HEK293 (cell line): ENCODE data around the gene UCKL1.

Source experiments
- ATF2 ChIP-seq: fragments of 450-650 bp; formaldehyde crosslinking; IDR thresholded peaks from 2 replicates; pipeline ENCODE4 v1.5.1; 2016; ENCODE audit warnings: missing biosample characterization, missing genetic modification characterization, low read depth
- GLIS1 ChIP-seq: fragments of 450-650 bp; formaldehyde crosslinking; IDR thresholded peaks from 2 replicates; pipeline ENCODE4 v1.5.1; 2016; ENCODE audit warnings: missing biosample characterization, missing genetic modification characterization
- KLF10 ChIP-seq: fragments of 450-650 bp; IDR thresholded peaks from 2 replicates; pipeline ENCODE4 v1.5.1; 2018; ENCODE audit warnings: missing biosample characterization, mild to moderate bottlenecking, missing genetic modification characterization
- KLF8 ChIP-seq: fragments of 450-650 bp; formaldehyde crosslinking; IDR thresholded peaks from 2 replicates; pipeline ENCODE4 v1.5.1; 2016; ENCODE audit warnings: missing biosample characterization, missing genetic modification characterization
- OSR2 ChIP-seq: fragments of 450-650 bp; formaldehyde crosslinking; IDR thresholded peaks from 2 replicates; pipeline ENCODE4 v1.5.1; 2016; ENCODE audit warnings: missing biosample characterization, missing genetic modification characterization
- PRDM4 ChIP-seq: fragments of 450-650 bp; formaldehyde crosslinking; IDR thresholded peaks from 2 replicates; pipeline ENCODE4 v1.5.1; 2017; ENCODE audit warnings: missing biosample characterization, missing genetic modification characterization
- SETDB1 ChIP-seq: IDR thresholded peaks from one replicate; pipeline ENCODE4 v1.6.1; 2017; ENCODE audit warnings: mild to moderate bottlenecking, low read length, moderate library complexity, mixed read lengths; ENCODE audit not compliant: insufficient read length
- TCF7L2 ChIP-seq: IDR thresholded peaks from 2 replicates; pipeline ENCODE4 v1.6.1; 2011; ENCODE audit warnings: low read depth, mild to moderate bottlenecking, inconsistent platforms, low read length, moderate library complexity, borderline replicate concordance
- ZBTB21 ChIP-seq: fragments of 450-650 bp; formaldehyde crosslinking; IDR thresholded peaks from 2 replicates; pipeline ENCODE4 v1.5.1; 2017; ENCODE audit warnings: missing biosample characterization, missing genetic modification characterization
- ZBTB48 ChIP-seq: fragments of 450-650 bp; formaldehyde crosslinking; IDR thresholded peaks from 2 replicates; pipeline ENCODE4 v1.5.1; 2016; ENCODE audit warnings: missing biosample characterization, missing genetic modification characterization
- ZNF175 ChIP-seq: fragments of 450-650 bp; formaldehyde crosslinking; IDR thresholded peaks from 2 replicates; pipeline ENCODE4 v1.5.1; 2016; ENCODE audit warnings: missing biosample characterization, missing genetic modification characterization
- ZNF19 ChIP-seq: fragments of 450-650 bp; formaldehyde crosslinking; IDR thresholded peaks from 2 replicates; pipeline ENCODE4; 2016; ENCODE audit warnings: missing biosample characterization, missing genetic modification characterization, low read depth
- ZNF248 ChIP-seq: fragments of 450-650 bp; formaldehyde crosslinking; IDR thresholded peaks from 2 replicates; pipeline ENCODE4 v1.5.1; 2017; ENCODE audit warnings: missing biosample characterization, missing genetic modification characterization
- ZNF292 ChIP-seq: fragments of 450-650 bp; formaldehyde crosslinking; IDR thresholded peaks from 2 replicates; pipeline ENCODE4 v1.5.1; 2016; ENCODE audit warnings: low read depth, missing biosample characterization, missing genetic modification characterization, borderline replicate concordance
- ZNF311 ChIP-seq: fragments of 450-650 bp; formaldehyde crosslinking; IDR thresholded peaks from 2 replicates; pipeline ENCODE4 v1.5.1; 2017; ENCODE audit warnings: missing biosample characterization, missing genetic modification characterization, borderline replicate concordance
- ZNF341 ChIP-seq: fragments of 450-650 bp; formaldehyde crosslinking; IDR thresholded peaks from 2 replicates; pipeline ENCODE4; 2016; ENCODE audit warnings: low read depth, missing biosample characterization, missing genetic modification characterization
- ZNF398 ChIP-seq: fragments of 450-650 bp; formaldehyde crosslinking; IDR thresholded peaks from 2 replicates; pipeline ENCODE4 v1.5.1; 2017; ENCODE audit warnings: missing biosample characterization, missing genetic modification characterization
- ZNF558 ChIP-seq: fragments of 450-650 bp; formaldehyde crosslinking; IDR thresholded peaks from 2 replicates; pipeline ENCODE4 v1.5.1; 2016; ENCODE audit warnings: missing biosample characterization, missing genetic modification characterization
- ZNF600 ChIP-seq: fragments of 450-650 bp; formaldehyde crosslinking; IDR thresholded peaks from 2 replicates; pipeline ENCODE4 v1.5.1; 2016; ENCODE audit warnings: missing biosample characterization, missing genetic modification characterization
- ZNF621 ChIP-seq: fragments of 450-650 bp; formaldehyde crosslinking; IDR thresholded peaks from 2 replicates; pipeline ENCODE4 v1.5.1; 2017; ENCODE audit warnings: missing biosample characterization, missing genetic modification characterization
- ZNF785 ChIP-seq: fragments of 450-650 bp; formaldehyde crosslinking; IDR thresholded peaks from 2 replicates; pipeline ENCODE4 v1.5.1; 2016; ENCODE audit warnings: missing biosample characterization, missing genetic modification characterization
- ZNF792 ChIP-seq: fragments of 450-650 bp; formaldehyde crosslinking; IDR thresholded peaks from 2 replicates; pipeline ENCODE4 v1.5.1; 2016; ENCODE audit warnings: missing biosample characterization, missing genetic modification characterization
- ZSCAN4 ChIP-seq: fragments of 450-650 bp; formaldehyde crosslinking; IDR thresholded peaks from 2 replicates; pipeline ENCODE4 v1.5.1; 2017; ENCODE audit warnings: missing biosample characterization, missing genetic modification characterization
- TF ChIP-seq, protein P1 (sequence below): fragments of 450-650 bp; formaldehyde crosslinking; IDR thresholded peaks from 2 replicates; pipeline ENCODE4 v1.5.1; 2016; ENCODE audit warnings: missing biosample characterization, missing genetic modification characterization
- TF ChIP-seq, protein P2 (sequence below): sonication (generic); formaldehyde crosslinking; IDR thresholded peaks from 2 replicates; pipeline ENCODE4 v1.8.1; 2022; ENCODE audit warnings: mild to moderate bottlenecking, moderate library complexity, missing genetic modification reagents
- TF ChIP-seq, protein P3 (sequence below): fragments of 450-650 bp; formaldehyde crosslinking; IDR thresholded peaks from 2 replicates; pipeline ENCODE4 v1.5.1; 2016; ENCODE audit warnings: missing biosample characterization, missing genetic modification characterization
- TF ChIP-seq, protein P4 (sequence below): fragments of 450-650 bp; formaldehyde crosslinking; IDR thresholded peaks from 2 replicates; pipeline ENCODE4 v1.5.1; 2016; ENCODE audit warnings: missing biosample characterization, missing genetic modification characterization

UCKL1 gene

DNA sequence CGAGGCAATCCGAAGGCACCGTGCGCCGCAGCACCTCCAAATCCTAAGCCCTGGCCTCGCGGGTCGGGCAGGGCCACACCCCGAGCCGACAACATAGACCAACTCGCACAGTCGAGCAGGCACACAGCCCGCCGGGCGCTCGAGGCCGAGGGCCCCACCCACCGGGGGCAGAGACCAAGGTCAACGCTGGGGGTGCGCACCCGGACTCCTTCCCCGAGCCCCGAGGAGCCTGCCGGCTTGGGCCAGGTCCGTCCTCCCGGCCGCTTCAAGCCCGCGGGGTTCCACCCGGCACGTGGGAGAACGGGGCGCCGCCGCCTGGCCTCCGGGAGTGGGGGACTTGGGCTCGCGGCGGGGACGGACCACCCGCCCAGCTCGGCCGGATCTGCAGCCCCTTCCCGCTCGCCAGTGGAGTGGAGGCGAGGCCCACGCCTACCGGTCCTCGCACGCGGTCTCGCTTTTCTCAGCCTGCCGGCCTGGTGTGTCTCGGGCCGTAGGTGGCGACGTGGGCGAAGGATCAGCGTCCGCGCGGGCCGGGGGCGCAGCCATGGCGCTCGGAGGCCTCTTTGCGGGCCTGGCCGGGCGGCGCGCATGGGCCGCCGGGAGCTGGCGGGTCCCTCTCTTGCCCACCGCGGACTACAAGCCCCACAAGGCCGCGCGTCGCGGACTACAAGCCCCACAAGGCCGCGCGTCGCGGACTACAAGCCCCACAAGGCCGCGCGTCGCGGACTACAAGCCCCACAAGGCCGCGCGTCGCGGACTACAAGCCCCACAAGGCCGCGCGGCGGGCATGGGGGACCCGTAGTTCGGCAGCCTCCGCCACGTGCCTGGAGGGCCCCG, at the start of gene UCKL1 (continued):
- TF ChIP-seq, protein P1, sequence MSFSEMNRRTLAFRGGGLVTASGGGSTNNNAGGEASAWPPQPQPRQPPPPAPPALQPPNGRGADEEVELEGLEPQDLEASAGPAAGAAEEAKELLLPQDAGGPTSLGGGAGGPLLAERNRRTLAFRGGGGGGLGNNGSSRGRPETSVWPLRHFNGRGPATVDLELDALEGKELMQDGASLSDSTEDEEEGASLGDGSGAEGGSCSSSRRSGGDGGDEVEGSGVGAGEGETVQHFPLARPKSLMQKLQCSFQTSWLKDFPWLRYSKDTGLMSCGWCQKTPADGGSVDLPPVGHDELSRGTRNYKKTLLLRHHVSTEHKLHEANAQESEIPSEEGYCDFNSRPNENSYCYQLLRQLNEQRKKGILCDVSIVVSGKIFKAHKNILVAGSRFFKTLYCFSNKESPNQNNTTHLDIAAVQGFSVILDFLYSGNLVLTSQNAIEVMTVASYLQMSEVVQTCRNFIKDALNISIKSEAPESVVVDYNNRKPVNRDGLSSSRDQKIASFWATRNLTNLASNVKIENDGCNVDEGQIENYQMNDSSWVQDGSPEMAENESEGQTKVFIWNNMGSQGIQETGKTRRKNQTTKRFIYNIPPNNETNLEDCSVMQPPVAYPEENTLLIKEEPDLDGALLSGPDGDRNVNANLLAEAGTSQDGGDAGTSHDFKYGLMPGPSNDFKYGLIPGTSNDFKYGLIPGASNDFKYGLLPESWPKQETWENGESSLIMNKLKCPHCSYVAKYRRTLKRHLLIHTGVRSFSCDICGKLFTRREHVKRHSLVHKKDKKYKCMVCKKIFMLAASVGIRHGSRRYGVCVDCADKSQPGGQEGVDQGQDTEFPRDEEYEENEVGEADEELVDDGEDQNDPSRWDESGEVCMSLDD (tag by site-specific recombination) = peak; percentile 77
- TF ChIP-seq ZNF558 (tag by site-specific recombination) (no peak), ZNF398 (peak; percentile 32; the same call in 1 of the 2 replicates), ZBTB21 (tag by site-specific recombination) (no peak), ZNF600 (peak; percentile 77), ZNF341 (tag by site-specific recombination) (no peak), KLF10 (0 out of 2 replicates have a peak, but pooled peaks have one; percentile 78), ZNF785 (tag by site-specific recombination) (no peak; the same call in 1 of the 2 replicates), ATF2 (tag by site-specific recombination) (no peak), ZSCAN4 (tag by site-specific recombination) (no peak), TCF7L2 (no peak), OSR2 (tag by site-specific recombination) (0 out of 2 replicates have a peak, but pooled peaks have one; percentile 26), SETDB1 (no peak), PRDM4 (no peak), KLF8 (peak; percentile 14; the same call in 1 of the 2 replicates), GLIS1 (tag by site-specific recombination) (no peak), ZNF621 (no peak), ZNF175 (tag by site-specific recombination) (no peak), ZNF19 (tag by site-specific recombination) (no peak), ZBTB48 (tag by site-specific recombination) (peak; percentile 20; the same call in 1 of the 2 replicates), ZNF292 (no peak), ZNF311 (no peak), ZNF792 (no peak), ZNF248 (no peak)
- TF ChIP-seq, protein P2, sequence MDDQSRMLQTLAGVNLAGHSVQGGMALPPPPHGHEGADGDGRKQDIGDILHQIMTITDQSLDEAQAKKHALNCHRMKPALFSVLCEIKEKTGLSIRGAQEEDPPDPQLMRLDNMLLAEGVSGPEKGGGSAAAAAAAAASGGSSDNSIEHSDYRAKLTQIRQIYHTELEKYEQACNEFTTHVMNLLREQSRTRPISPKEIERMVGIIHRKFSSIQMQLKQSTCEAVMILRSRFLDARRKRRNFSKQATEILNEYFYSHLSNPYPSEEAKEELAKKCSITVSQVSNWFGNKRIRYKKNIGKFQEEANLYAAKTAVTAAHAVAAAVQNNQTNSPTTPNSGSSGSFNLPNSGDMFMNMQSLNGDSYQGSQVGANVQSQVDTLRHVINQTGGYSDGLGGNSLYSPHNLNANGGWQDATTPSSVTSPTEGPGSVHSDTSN = peak; percentile 85
- TF ChIP-seq, protein P3, sequence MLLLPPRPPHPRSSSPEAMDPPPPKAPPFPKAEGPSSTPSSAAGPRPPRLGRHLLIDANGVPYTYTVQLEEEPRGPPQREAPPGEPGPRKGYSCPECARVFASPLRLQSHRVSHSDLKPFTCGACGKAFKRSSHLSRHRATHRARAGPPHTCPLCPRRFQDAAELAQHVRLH (tag by site-specific recombination) = no peak
- TF ChIP-seq, protein P4, sequence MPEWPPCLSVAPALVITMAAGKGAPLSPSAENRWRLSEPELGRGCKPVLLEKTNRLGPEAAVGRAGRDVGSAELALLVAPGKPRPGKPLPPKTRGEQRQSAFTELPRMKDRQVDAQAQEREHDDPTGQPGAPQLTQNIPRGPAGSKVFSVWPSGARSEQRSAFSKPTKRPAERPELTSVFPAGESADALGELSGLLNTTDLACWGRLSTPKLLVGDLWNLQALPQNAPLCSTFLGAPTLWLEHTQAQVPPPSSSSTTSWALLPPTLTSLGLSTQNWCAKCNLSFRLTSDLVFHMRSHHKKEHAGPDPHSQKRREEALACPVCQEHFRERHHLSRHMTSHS (tag by site-specific recombination) = no peak
